Cerebellar nuclear complex (tissue), 1 donor: ENCODE data around the gene TRIM65.
"Not testable (repeated sequence)": the region's sequence is repeated elsewhere in the genome, so short reads cannot be mapped to it uniquely, and the experiment has no call there.

ENCODE experiments used
- DNase-seq, 2 experiments: peaks; one replicate each; lab custom pipeline; 2025; lab: John Stamatoyannopoulos, UW

TRIM65 gene

DNA sequence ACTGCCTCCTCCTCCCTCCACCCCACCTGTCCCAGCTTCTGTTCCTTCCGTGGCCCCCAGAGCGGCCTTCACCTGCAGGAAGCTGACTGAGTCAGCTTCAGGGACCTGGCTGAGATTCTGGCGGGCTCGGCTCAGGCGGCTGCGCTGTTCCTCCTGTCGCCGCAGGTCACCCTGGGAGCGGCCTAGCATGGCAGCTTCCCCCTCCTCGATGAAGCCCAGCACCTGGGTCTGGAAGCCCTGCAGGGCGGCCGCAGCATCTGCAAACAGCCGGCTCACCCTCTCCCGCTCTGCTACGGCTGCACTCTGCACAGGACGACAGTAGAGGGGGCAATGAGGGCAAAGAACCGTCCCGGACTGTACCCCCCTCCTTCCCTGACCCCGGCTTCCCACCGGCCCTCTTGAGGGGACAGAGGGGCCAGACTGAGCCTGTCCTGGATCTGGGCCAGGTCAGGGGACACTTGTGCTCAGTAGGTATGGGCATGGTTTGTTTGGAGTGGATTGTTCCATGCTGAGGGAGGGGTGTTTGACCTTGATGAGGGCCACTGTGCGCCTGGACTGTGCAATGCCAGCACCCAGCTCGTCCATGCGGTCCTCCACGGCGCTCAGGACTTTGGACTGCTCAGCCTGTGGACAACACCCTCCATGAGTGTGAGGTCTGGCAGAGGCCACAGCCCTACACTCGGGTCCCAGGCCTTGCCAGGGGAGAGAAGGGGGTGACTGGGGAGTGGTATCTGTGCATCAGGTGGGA is 20.4 kb downstream of the TRIM65 start:
- no peak for DNase-seq

GRCh38 chr17:75875940-75876189 is 20.9 kb downstream of the TRIM65 start:
- no peak for DNase-seq

DNA sequence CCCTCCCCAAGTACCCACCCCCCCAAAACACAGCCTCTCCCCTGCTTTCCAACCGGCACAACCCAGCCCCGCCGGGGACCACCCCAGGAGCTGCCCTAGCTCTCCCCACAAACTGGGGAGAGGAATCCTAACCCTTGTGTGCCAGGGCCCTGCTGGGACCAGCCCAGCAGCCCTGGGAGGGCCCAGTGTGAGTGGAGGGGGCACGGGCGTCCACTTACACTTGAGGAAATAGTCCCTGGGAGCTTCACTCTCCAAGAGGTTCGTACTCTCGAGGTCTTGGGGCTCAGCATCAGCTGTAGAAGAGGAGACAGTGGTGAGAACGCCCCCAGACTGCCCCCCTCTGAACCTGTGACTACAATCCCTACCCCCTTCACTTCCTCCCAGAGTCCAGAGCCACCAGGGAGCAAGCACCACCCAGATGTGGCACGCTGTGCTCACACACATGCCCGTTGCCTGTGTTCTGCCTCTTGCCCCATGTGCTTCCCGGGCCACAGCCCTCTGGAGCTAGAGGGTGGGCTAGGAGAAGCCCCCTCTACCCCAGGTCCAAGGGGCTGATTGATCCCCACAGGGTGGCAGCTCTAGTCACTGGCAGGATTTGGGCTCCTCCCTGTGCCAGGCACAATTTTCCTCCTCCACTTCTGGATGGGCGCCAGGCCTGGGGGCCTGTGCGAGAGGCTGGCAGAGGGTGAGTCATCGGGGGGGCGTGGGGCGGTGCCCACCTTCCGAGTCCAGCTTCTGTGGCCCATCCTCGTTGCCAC is 21.4 kb downstream of the TRIM65 start:
- no peak for DNase-seq

DNA sequence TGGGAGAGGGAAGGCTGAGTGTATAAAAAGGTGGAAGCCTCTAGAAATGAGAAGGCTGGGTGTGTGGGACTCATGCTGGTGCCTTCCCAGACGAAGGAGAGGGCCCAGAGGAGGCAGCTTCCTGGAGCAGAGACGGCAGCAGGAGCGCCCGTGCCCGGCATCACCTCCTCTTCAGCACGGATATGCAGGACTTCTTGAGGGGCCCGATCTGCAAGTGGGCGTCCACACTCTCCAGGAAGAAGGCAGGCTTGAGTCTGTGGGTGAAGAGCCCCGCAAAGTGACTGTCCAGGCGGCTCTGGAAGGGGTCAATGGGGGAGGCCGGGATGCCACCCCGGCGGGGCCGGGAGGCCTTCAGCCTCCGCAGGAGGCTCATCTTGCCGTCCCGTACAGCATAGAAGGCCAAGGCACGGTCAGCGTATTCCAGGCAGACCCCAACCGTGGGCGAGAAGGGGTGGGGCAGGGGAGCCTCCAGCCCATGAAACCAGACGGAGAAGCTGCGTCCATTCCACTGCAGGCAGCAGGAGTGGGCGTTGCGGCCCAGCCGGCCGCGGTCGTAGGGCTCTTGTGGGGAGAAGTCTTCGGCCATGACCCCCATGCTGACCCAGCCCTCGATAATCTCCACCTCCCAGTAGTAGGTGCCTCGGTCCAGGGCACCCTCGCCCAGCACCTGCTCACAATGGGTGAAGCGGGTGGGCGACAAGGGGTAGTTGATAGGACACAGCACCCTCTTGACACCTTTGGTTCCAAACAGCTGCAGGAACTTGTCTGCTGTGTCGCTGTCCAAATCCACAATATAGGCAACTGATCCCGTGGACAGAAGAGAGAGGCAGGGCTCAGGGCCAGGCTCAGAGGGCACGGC is 22.2 kb downstream of the TRIM65 start:
- DNase-seq, result no peak

- DNase-seq, result no peak
These were observed 23.0 kb downstream of the TRIM65 start for GRCh38 chr17:75873587-75874322.

DNA sequence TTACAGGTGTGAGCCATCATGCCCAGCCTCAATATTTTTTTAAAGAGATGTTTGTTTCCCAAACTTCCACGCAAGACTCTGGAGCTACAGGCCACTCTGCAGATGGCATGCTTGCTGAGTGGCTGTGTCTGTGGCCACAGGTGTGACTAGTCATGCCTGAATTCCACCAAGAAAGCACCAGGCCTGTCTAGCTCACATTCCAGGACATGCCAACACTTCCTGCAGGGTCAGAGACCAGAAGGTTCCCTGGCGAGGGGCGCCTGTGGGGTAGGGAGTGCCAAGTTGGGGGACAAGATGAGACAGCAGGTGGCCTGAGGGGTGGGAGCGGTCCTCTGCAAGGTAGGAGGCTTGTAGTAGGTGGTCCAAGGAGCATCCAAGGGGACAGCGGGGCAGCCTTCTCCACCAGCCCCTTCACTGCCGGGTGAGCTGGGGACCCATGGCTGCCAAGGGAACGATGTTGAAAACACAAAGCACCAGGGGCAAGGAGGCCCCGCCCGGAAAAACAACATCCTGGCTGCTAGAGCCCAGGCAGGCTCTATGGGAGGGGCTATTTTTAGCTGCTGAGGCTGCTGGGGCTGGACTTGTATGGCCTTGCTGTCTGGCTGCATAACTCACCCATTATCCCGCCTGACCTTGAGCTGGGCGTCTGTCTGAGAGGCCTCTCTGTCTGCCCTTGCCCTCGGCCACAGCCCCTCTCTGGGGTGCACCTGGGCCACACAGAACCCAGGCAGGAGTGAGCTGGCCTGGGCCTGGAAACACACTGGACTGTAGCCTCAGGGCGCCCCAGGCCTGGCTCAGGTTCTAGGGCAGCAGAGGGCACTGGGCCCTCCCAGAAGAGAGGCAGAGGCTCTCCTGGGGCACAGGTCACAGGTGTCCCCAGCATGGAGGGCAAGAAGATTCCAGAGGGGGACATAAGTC is 24.1 kb downstream of the TRIM65 start:
- DNase-seq, result no peak

DNA sequence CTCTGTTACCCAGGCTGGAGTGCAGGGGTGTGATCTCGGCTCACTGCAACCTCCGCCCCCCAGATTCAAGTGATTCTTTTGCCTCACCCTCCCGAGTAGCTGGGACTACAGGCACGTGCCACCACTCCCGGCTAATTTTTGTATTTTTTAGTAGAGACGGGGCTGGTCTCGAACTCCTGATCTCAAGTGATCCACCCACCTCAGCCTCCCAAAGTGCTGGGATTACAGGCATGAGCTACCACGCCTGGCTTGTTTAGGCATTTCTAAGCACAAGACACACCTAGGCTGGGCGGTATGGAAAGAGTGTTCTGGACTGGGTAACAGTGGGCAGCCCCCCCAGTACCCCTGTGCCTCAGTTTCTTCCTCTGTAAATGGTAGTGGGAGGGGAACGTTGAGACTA is 26.5 kb downstream of the TRIM65 start:
- not testable (repeated sequence) for DNase-seq

GRCh38 chr17:75869282-75870141 is 27.2 kb downstream of the TRIM65 start:
- no peak for DNase-seq

DNA sequence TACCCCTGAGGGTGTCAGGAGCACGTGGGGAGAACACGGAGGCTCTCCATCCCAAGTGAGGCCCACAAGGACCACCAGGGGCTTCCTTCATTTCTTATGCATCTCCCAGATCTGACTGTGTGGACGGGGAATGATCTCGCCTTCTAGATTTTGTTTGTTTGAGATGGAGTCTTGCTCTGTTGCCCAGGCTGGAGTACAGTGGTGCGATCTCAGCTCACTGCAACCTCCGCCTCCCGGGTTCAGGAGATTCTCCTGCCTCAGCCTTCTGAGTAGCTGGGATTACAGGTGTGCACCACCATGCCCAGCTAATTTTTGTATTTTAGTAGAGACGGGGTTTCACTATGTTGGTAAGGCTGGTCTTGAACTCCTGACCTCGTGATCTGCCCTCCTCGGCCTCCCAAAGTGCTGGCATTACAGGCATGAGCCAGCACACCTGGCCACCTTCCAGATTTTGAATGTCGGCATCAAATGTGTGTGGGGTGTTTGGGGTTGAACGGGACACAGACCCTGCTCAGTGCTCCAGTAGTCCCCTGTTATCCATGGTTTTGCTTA is 27.9 kb downstream of the TRIM65 start:
- DNase-seq, result not testable (repeated sequence)

GRCh38 chr17:75865404-75866188 is 31.2 kb downstream of the TRIM65 start:
- not testable (repeated sequence) for DNase-seq

DNA sequence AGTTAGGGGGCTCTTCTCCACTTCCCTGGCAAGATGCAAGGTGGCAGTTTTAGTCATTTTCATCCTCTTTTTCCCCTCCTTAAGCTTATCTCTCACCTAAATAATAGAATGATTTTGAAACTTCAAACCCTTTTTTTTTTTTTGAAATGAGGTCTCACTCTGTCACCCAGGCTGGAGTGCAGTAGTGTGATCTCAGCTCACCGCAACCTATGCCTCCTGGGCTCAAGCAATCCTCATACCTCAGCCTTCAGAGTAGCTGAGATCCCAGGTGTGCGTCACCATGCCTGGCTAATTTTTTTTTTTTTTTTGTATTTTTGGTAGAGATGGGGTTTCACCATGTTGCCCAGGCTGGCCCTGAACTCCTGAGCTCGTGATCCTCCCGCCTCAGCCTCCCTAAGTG is 31.9 kb downstream of the TRIM65 start:
- not testable (repeated sequence) for DNase-seq

- no peak for DNase-seq
These were observed 32.3 kb downstream of the TRIM65 start for GRCh38 chr17:75864448-75864871.

- no peak for DNase-seq
These were observed 34.8 kb downstream of the TRIM65 start for GRCh38 chr17:75861927-75862317.

DNA sequence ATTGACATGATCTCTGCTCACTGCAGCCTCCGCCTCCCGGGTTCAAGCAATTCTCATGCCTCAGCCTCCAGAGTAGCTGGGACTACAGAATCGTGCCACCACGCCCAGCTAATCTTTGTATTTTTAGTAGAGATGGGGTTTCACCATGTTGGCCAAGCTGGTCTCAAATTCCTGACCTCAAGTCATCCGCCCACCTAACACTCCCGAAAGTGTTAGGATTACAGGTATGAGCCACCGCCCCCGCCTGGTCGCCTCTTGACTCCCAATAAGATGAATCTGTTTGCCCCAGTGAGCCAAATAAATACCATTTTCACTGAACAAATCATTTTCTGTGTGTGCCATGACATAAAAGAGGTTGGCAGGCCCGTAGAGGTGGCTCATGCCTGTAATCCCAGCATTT is 37.4 kb downstream of the TRIM65 start:
- not testable (repeated sequence) for DNase-seq

- DNase-seq, result no peak
These were observed 40.5 kb downstream of the TRIM65 start for GRCh38 chr17:75856062-75856756.

DNA sequence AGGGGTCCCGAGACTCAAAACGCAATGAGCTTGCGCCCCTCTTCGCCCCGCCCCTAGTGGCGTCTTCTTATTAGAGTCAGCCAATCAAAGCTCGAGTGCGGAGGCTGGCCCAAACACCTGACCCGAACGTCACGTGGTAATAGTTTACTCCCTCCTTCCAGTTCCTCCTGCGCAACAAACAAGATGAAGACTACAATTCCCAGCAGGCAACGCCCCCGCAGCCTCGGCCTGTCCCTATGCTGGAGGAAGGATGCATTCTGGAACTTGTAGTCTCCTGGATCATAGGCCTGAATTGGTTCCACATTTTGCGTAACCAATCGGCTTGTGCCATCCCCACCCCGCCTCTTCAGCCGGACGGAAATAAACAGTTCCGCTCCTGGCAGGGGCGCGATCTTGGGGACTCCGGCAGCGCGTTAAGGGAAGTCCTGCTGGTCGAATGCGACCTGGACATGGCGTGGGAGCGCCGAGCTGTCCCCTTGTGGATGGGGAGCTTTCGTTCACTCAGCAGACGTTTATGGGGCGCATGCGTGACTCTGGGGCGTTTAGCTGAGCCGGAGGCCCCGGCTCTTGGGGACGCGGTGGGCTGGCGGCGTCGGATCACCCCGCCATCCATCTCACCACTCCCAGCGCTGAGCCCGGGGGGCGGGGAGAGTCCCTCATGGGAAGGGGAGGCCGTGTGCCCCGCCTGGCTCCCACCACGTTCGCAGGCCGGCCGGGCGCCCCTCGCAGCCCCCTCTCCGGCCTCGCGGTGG is 41.3 kb downstream of the TRIM65 start, which contains the start of gene WBP2:
WBP2 (minus strand) TSS at position 26 of the 752 bp plus-strand sequence. CDS start 38 bp downstream, outside the sequence.
- peak; percentile 99 to 100 for DNase-seq

- no peak for DNase-seq
These were observed 41.9 kb downstream of the TRIM65 start for GRCh38 chr17:75854881-75855309.
